GM12872 (cell line): ENCODE measurements around the gene NANOS3.

Experiments
- TF ChIP-seq, protein P1 (sequence below): IDR thresholded peaks from 3 replicates; pipeline ENCODE4 v1.5.1; 2011; ENCODE audit warnings: low read depth, mild to moderate bottlenecking, low read length, moderate library complexity; ENCODE audit not compliant: insufficient read depth

NANOS3 gene

DNA sequence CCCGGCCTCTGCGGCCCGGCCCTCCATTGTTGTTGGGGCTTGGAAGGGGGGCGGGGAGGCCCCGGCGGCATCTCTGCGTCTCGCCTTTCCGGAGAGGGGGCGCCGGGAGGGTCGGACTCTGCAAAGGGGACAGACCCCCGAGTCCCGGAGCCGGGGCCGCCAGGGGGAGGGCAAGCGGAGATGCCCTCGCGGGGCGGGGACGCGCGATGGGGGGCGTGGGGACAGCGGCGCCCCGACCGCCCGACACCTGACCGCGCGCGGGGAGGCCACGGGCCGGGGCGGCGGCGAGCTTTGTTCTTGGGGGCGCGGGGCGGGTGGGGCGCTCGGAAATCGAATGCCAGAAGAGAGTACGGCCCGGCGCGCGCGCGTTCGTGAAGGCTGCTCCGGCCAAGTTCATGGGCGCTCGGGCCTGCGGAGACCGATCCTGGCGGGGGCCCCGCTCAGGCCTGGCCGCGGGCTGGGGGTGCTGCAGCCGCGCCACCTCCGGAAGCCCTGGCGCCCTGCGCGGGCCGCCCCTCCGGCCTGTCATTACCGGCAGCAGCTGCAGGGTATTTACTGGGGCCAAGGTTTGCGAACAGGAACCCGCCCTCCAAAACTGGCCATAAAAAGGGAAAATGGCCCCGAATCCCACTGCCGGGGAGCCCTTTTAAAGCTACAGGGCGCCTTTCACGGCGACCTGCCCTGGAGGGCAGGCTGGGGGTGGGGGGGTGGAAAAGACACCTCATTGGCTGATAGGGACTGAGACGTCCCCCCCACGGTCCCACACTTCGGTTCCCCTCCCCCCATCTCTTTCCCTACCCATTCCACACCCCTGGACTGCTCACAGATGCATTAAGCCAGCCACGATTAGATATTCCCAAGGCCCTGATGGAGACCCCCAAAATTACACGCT is 11.1 kb upstream of the NANOS3 start:
- TF ChIP-seq, protein P1, sequence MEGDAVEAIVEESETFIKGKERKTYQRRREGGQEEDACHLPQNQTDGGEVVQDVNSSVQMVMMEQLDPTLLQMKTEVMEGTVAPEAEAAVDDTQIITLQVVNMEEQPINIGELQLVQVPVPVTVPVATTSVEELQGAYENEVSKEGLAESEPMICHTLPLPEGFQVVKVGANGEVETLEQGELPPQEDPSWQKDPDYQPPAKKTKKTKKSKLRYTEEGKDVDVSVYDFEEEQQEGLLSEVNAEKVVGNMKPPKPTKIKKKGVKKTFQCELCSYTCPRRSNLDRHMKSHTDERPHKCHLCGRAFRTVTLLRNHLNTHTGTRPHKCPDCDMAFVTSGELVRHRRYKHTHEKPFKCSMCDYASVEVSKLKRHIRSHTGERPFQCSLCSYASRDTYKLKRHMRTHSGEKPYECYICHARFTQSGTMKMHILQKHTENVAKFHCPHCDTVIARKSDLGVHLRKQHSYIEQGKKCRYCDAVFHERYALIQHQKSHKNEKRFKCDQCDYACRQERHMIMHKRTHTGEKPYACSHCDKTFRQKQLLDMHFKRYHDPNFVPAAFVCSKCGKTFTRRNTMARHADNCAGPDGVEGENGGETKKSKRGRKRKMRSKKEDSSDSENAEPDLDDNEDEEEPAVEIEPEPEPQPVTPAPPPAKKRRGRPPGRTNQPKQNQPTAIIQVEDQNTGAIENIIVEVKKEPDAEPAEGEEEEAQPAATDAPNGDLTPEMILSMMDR, result no peak

DNA sequence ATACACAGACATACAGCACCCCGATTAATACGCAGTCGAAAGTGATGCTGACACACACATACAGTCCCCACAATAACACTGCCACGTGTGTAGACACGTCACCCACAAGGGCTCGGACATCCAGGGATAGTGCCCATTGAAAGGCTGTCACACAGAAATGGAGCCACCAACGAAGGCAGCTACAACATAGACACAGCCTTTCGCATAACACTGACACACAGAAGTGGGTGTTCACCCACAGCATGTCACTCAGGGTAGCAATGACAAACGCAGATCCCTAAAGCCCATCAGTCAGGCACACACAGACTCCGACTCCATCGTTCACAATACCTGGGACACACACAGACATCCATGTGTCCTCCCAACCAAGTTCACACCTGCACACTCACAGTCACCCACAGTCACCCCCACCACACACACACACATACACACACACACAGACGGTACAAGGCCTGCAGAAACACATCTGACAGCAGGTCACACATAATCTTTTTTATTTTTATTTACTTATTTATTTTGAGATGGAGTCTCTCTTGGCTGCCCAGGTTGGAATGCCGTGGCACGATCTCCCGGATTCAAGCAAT is 10.4 kb upstream of the NANOS3 start:
- TF ChIP-seq, protein P1, result no peak

DNA sequence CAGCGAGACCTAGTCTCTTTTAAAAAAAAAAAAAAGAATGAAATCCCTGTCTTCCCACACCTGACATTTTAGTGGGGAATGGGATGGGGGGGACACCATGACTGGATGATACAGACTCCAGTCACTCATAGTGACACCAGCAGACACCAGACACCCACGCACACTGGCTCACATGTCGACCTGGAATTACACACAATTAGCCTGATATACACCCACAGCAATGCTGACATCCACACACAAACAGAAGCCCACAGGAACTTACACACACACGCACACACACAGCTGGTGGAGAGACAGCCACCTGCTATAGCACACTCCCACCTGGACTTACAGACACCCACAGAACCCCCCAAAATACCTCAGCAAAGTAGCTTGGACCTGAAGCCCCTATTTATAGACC is 8.3 kb upstream of the NANOS3 start:
- TF ChIP-seq, protein P1, result no peak

DNA sequence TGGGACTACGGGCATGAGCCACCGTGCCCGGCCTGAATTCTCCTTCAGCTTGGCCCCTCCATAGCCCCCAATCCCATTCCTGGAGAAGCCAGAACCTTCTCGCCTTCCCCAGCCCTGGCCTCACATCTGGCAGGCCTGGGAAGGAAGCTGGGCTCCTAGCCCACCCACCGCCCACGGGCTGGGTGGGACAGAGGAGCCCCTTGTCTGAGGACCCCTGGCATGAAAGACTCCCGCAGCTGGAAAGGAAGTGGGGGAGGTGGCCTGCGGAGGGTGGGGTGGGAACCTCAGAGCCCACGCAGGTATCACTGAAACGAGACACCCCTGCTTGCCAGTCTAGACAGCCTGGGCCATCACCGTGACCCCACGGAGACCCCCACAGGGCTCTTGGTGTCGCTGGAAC is 7.7 kb upstream of the NANOS3 start:
- TF ChIP-seq, protein P1, result no peak

DNA sequence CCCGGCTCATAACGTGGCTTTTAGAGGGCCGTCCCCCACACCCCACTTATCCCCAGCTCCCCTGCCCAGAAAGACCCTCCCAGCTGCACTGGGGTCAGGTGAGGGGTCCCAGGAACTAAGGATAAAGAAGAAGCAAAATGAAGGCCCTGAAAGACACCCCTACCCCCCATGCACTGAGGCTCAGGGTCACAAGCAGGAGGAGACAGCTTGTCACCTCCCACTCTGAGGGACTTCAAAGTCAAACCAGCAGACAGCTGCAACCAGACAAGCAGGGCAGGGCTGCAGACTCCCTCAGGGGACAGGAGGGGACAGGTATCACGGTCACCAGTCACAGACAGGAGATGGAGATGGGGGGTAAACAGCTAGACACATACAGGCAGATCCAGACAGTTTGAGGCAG is 6.1 kb upstream of the NANOS3 start:
- TF ChIP-seq, protein P1, result no peak

DNA sequence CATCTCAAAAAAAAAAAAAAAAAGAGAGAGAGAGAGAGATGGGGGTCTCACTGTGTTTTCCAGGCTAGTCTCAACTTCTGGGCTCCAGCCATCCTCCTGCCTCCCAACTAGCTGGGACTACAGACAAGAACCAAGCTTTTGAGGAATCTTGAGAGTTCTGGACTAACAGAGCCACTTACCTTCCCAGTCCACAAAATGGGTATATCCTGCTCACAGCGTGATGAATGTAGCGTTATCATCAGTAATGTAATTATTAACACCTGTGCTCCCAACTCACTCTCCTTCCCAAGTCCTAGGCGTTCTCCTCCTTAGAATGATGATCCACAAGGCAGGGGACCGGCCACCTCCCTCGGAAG is 4.6 kb upstream of the NANOS3 start:
- TF ChIP-seq, protein P1, result no peak

DNA sequence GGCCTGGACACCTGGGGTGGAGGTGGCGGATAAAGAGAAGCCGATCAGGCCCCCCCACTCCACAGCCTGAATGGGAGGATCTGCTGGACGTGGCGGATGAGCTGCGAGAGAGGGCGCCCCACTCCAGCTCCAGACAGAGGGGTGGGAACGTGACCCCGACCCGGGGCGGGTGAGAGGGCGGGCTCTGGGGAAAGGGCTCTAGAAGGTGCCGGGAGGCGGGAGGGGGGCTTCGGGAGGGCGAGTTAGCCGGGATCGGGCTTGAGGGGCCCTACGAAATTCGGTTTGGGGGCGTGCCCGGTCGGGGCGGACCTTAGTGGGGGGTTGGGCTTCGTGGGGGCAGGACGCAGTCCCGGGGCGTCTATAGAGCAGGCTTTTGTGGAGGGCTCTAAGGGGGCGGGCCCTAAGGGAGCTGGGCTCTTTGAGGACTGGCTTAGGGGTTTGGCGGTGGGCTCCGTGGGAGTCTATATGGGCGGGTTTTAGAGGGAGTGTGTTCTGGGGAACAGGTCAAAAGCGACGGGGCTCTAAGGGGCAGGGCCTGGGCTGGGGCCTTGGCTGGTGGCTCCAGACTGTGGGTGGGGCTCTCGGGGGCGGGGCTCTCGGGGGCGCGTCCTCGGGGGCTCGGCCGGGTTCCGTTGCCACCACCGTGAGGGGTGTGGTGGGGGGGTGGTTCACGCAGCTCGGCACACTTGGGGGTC is 4.1 kb upstream of the NANOS3 start:
- TF ChIP-seq, protein P1, result no peak
